Inflammatory macrophage (primary cell): Measurements from ENCODE around the gene SEMA4F.

Experiments used
- DNase-seq, 2 donors: peaks; one replicate each; pipeline ENCODE4 v3.0.0-alpha.2; 2020 to 2022

SEMA4F gene

DNA sequence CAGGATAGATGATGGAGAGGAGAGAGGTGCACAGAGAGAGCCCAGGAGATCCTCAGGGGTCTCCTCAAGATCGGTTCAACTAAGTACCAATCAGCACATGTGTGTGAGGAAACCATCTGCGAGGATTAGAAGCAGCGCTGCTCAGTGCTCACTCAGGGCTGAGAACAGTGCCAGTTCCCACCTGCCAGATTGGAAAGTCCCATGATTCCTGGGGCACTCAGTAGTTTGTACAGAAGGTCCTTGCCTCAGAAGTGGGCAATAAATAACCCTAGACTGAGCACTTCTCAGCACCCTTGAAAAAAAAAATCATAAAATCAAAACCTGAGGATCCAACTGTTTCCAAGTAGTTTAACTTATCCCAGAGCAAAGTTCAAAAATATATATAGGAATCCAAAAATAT is 53.8 kb downstream of the SEMA4F start:
- no peak for DNase-seq

DNA sequence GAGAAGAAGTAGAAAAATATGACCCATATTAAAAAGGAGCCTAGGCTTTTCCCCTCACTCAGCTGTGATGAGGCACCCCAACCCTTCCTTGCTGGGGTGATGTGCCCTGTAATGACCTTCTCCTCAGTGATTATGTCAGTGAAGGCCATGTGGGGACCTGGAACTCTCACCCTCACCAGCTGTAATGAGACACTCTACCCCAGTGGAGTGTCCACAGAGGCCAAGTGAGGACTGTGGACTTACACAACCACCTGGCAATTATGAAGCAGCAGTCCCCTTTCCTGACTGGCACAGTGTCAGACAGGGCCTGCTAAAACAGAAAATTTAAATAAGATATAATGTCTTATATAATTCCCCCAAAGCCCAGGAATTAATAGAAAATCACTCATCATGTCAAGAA is 54.2 kb downstream of the SEMA4F start:
- DNase-seq: peak; percentile 25 to 41

GRCh38 chr2:74708883-74709282 is 54.8 kb downstream of the SEMA4F start:
- DNase-seq: peak; percentile 45 to 64

DNA sequence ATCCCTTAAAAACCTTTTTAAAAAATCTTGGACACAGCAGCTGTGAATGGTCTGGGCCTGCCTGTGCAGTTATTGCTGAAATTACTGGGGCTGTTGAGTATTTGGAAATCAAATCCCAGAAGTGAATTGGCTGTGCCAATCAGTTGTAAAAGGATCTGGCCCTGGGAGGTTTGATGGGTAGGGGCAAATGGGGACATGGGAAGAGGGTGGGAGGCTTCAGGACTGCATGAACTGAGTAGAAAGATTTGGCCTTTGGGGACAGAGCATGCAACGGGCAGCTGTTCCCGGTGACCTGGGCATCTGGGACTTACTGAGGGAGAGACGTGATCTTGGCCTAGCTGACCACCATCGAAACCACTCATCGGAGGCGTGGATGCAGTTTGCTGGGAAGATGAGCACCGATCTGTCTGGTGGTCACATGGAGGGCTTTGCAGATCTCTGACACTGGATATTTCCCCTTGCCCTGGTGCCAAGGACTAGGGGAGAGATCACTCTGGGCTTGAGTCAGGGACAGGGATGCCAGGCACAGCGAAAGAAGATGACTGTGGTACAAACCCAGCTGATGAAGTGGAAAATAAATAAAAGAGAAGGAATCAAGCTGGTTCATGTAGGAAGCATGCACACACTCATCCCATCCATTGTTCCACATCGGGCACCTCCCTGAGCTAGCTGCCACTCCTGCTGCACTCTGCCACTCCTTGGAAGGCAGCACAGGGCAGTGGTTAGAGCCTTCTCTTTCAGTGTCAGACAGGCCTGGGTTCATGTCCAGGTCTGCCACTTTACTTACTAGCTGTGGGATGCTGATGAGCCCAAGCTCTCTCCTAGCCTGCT is 58.4 kb downstream of the SEMA4F start:
- no peak for DNase-seq

GRCh38 chr2:74714691-74715080 is 60.6 kb downstream of the SEMA4F start:
- no peak for DNase-seq

DNA sequence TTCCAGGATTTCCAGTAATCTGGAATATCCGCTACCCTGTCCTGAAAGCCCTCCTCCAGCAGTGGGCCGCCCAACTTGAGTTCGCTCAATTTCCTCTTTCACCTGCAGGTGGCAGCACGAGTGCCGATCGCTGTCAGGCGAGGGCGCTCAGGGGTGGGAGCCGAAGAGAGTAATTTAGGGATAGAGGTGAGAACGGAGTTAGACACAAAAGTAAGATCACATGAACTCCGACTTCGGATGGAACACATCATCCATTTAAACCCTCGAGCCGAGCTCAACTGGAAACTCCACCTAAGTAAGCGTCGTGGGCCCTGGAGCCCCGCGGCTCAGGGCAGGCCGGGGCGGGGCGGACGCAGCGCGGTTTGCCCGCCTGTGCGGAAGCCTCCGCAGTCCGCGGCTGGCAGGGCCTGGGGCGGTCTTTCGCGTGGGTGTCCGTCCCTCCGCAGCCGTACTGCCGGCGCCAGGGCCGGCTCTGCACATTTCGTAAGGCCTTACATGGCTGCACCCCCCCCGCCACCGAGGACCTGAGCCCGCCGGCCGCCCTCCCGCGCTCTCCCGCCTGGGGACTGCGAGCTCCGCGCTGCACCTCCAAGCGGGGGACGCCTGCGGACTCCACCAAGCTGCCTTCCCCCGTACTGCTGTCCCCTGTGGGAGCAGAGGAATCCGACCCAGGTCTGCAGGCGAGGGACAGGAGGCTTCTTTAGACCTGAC is 61.2 kb downstream of the SEMA4F start:
- DNase-seq: peak; percentile 82 to 85

DNA sequence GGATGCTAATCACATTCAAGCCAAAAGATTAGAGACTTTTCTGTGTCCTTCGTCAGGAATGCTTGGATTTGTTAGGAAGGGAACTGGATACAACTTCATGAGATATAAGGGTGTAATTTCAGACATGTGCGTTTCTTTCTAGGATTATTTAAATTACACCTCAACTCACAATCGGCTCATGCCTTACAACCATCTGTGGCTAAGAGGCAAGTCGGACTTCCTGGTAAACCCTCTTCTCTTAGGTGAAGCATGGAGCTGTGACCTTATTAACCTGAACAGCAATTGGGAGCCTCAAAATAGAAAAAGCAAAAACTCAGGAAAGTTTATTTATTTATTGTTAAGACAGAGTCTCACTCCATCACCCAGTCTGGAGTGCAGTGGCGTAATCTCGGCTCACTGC is 61.8 kb downstream of the SEMA4F start:
- no peak for DNase-seq

DNA sequence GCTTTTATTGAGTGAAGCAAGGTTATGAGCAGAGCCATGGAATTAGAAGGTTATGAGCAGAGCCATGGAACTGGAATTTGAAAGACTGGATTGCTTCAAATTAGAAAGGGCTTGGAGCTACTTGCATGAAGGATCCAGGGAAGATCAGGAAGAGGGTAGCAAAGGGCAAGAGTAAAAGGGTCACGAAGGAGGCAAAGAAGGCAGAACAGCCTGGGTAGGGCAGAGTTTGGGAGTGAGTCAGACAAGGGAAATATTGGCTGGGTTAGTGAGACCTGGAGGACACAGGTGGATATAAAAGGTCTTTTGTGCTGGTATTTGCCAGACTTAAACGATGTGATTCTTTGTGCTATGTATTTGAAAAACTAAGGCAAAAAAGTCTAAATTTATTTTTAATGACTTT is 65.0 kb downstream of the SEMA4F start:
- DNase-seq: no peak

- DNase-seq: peak in 1 of 2 donors; percentile 51
Observed at GRCh38 chr2:74721316-74721715, 67.3 kb downstream of the SEMA4F start.

- DNase-seq: no peak
Observed at GRCh38 chr2:74724496-74724895, 70.4 kb downstream of the SEMA4F start.

- DNase-seq: no peak
Observed at GRCh38 chr2:74725287-74725686, 71.2 kb downstream of the SEMA4F start.

DNA sequence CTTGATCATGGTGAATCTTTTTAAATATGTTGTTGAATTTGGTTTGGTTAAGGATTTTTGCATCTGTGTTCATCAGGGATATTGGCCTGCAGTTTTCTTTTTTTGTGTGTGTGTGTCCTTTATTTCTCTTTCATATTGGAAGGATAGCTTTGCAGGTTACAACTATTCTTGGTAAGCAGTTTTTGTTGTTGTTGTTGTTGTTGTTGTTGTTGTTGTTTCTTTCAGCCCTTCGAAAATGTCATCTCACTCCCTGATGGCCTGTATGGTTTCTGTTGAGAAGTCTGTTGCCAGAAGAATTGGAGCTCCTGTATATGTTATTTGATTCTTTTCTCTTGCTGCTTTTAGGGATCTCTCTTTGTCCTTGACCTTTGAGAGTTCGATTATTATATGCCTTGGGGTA is 74.8 kb downstream of the SEMA4F start:
- DNase-seq: no peak

DNA sequence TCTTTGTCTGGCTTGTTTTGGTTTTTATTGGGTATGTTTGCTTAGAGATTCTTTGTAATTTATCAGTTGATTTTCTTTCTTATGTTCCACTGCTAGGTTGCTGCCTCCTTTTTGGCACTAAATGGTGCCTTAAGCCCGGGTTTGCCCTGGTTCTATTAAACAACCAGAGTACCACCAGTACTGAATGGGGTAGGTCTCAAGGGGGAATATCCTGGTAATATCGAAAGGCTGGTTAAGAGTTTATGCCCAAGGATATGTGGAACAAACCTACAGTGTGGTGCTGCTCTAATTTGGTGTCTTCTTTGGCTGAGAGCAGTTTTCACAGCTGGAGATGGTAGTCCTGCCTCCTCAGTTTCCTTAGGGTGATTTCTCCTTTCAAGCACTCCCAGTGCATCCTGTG is 76.5 kb downstream of the SEMA4F start:
- DNase-seq: no peak
